ENCODE measurements around the gene ZNF511.

Gene ZNF511

DNA sequence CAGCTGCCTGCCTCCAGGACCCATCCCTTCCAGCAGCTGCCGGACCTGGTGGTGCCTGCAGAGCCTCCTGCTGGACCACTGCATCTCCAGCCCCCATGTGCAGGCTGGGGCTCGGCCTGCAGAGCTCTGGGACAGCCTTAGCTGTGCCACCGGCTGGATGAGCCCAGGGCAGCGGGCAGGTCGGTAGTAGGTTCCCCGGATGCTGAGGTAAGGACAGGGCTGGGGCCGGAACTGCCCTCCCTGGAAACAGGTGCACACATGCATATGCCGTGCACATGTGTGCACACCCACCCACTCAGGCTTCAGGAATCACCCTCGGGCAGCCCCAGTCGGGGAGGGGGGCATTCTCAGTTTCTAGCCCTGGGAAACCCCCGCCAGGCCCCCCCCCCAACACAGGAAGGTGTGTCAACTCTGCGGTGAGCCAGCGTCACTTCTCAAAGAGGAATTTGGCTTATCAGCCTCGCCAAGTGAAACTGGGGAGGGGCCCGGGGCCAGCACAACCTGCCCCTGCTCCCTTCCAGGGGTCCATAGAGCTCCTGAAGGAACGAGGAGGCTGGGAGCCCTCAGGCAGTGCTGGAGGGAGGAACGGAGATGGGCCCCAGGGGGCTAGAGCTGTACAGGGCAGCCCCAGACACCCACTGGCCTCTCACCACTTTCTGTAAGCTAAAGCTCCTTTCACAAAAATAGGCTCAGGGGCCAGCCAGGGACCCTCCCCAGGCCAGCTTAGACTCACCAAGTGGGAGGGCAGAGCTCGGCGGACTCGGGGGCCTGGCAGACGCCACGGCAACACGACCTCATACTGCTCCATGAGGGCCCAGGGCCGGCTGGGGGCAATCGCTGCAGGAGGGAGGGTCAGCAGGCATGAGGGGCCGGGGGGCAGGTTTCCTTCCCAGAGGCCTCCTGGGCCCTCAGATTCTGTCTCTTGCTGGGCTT is 33.7 kb upstream of the ZNF511 start:
- DNase-seq = peak; percentile 58 to 87 (median 79)

DNA sequence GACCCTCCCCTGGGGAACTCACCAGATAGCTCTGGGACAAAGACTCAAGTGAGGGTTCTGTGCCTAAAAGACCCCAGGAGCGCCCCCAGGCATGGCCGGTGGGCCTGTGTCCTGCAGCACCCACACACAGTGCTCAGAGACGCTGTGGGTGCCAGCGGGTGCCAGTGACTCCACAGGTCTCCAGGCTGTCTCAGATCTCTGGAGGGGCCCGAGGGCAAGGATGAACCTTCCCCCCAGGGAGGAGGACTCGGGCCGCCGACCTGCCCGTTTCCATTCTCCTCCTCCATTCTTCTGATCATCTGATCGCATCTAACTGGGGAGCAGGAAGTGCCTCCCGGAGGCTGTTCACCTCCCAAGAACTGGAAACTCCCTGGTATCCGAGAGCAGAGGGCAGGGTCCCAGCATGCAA is 33.0 kb upstream of the ZNF511 start:
- DNase-seq = peak in 2 of 5 experiments; percentile 38 to 66

DNA sequence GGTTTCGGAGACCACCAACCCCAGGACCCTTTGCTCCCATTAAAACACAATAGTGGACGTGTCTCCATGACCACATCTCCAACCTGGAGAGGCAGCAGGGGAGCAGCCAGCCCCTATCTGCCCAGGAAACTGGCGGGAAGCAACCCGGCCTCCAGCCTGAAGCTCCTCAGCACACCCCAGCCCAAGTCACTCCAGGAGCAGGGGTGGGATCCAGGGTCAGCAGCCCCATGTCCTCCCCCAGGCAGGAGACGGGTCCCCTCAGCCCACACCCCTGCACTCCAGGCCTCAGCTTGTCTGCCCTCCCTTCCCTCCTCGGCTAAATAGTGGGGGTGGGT is 32.6 kb upstream of the ZNF511 start:
- no peak for DNase-seq

DNA sequence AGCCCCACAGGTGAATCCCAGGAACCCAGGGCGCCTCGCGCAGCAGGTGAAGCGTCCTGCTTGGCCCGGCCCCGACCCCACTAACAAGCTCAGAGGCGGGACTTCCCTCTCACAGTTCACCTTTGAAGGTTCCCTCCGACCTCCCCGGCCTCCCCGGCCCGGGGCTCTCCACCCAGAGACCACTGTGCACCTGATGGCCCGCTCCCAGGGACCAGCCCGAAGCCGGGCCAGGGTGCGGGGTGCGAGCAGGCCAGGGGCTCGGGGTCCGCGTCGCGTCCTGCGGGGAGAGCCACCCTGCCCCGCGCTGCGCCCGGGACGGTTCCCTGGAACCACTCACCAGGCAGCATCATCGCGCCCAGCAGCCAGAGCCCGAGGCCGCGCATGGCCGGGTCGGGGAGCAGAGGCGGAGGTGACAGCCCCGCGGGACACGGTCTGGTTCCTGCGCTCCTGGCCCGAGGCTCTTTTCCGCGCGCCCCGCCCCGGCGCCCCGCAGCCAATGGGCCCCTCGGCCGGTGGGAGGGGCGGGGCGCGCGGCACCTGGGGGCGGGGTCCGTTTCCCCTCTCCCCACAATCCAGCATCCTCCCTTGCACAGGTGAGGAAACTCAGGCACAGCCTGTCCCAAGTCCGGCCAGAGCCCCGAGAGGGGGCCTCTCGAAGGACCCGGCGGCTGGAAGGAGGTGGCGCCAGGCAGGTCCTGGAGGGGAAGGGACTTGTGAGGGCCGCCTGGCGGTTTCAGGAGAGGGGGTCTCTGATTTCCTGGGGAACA is 32.1 kb upstream of the ZNF511 start, which contains the start of gene ADAM8:
Gene ADAM8 (minus strand): TSS at position 434 of the 767 bp plus-strand sequence. CDS start 51 bp downstream, at position 383.
- DNase-seq = peak; percentile 51 to 79 (median 57)

DNA sequence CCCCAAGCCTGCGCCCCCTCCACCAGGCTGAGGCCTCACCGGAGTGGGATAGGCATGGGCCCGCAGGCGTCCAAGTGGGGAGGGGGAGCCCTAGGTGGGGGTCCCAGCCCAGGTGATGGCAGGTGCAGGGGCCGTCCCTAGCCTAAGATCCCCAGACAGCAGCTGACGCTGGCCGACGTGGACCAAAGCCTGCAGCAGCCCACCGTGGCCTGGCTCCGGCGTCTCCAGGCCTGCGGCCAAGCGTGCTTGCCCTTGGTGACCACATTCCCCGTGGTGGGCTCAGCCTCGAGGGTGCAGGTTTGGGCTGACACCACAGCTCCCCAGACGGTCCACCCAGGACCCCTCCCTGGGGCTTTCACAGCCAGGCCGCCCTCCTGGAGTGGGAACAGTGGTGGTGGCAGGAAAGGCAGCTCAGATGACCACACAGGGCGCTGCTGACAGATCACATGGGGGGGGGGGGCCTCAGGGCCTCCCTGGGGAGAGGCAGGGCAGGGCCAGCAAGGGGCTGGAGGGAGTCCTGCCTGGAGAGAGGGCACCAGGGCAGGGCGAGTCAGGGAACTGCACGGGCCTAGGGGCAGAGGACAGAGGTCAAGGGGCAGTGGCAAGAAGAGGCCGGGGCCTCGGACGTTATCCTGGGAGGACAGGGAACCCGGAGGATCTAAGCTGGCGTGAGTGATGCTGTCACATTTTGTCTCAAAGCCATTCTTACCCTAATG is 31.3 kb upstream of the ZNF511 start:
- no peak for DNase-seq

DNA sequence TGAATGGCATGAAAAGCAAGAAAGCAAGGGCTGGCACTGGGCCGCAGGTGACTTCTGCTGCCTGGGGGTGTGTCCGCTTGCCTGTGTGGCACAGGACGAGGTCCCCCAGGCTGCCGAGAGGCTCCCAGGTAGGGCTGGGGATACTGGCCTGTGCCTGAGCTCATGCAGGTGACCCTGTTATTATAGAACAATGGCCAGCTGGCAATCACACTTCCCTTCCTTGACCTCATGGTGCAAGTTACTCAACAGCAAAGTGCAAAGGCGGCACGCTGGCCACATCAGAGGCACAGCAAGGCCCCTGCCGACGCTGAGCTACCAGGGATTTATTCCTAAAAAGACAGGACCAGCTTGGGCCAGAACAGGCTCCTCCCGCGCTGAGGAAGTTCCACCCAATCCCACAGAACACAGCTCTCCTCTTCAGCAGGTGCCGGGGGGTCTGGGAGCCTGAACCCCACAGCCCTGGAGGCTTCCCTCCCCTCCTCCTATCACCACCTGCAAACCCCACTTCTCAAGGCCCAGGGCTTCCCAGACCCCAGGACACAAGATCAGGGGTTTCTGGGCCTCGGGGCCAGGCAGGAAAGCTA is 30.6 kb upstream of the ZNF511 start:
- peak in 2 of 5 experiments; percentile 12 to 23 for DNase-seq

DNA sequence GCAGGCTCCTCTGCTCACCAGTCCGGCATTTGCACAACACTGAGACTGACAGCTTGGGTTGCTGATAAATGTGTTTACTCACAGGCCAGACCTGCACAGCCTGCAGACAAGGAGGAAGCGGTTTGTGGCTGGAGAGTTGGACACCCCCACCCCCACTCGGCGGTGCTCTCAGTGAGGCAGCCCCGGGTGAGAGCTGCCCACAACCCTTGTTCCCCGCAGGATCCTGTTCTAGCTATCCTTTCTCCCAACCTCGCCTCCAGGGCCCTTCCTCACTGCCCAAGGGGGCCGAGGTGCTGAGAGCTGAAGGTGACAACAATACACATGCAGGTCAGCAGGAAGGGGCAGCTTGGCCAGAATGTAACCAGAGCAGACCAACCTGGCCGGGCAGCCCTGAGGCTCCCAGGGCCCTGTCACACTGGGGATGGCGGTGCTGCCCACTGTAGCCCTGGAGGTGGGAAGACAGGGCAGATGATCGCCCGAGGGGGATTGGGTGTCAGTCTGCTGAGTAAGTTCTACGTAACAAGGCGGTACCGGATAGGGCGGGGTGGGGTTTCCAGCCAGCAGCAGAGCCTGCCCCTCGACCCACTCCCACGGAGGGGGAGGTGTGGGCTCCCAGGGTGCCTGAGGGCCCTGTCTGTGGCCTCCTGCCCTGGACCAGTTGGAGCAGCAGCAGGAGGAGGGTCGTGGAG is 30.0 kb upstream of the ZNF511 start:
- peak in 3 of 5 experiments; percentile 45 to 93 (median 82) for DNase-seq

DNA sequence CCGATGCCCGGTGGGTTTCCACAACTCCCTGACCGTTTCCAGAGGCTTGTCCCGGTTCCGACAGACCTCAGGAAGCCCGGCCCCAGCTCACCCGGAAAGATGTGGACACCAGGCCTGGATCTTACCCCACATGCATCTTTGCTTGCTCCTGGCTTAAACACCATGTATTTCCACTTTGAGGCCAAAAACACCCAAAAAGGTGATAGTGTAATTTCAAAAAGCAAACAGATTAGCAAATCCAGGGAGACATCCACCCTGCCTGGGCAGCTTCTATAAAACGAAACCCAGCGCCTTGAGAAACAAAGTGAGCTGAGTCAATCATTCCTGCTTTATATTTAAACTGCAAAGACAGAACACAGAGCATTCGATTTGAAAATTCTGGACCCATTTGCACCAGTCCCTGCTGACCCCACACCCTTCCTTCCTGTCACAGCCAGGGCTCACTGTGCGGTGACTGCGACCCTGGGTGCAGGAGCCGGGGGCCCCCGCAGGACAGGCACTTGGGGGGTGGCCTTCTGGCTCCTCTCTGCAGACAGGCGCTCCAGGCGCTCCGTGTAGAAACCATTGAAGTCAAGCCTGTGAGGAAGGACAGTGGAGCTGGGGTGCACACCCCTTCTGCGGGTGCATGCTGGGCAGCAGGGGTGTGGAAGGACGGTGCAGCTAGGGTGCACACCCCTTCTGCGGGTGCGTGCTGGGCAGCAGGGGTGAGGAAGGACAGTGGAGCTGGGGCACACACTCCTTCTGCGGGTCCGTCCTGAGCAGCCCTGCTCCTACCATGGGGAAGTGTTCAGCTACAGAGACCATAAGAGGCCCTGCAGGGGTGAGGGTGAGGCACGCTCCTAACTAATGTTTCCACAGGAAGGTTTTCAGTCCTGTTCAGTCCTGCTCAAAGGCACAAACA is 29.1 kb upstream of the ZNF511 start:
- DNase-seq = no peak

DNA sequence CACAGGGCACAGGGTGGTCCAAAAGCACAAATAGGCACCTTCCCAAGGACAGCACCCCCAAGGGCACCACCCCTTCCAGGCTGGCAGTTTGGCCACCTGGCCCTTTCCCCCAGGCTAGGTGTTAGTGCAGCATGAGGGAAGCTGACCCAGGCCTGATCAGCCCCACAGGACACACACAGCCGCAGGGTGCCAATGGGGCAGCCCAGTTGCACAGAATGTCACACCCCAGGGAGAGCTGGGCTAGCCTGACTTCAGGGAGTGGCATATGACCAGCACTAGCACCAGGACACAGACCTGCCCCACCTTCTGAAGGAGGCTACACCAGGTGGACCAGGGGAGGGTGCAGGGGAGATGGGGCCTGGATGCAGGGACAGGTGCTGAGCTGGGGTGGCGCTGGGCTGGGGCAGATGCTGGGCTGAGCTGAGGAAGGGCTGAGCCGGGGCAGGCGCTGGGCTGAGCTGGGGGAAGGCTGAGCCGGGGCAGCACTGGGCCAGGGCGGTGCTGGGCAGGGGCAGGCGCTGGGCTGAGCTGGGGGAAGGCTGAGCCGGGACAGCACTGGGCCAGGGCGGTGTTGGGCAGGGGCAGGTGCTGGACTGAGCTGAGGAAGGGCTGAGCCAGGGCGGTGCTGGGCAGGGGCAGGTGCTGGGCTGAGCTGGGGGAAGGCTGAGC is 28.2 kb upstream of the ZNF511 start:
- no peak for DNase-seq

DNA sequence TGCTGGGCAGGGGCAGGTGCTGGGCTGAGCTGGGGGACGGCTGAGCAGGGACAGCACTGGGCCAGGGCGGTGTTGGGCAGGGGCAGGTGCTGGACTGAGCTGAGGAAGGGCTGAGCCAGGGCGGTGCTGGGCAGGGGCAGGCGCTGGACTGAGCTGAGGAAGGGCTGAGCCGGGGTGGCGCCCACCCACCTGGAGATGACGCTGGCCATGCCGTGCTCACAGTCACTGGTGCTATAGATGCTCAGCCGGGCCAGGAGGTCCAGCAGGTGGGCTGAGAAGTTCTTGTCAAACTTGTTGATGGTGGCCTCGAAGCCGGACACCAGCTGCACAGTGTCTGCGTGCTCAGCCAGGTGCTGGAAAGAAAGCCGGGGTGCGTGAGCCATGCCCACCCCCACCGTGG is 27.6 kb upstream of the ZNF511 start:
- DNase-seq = no peak

DNA sequence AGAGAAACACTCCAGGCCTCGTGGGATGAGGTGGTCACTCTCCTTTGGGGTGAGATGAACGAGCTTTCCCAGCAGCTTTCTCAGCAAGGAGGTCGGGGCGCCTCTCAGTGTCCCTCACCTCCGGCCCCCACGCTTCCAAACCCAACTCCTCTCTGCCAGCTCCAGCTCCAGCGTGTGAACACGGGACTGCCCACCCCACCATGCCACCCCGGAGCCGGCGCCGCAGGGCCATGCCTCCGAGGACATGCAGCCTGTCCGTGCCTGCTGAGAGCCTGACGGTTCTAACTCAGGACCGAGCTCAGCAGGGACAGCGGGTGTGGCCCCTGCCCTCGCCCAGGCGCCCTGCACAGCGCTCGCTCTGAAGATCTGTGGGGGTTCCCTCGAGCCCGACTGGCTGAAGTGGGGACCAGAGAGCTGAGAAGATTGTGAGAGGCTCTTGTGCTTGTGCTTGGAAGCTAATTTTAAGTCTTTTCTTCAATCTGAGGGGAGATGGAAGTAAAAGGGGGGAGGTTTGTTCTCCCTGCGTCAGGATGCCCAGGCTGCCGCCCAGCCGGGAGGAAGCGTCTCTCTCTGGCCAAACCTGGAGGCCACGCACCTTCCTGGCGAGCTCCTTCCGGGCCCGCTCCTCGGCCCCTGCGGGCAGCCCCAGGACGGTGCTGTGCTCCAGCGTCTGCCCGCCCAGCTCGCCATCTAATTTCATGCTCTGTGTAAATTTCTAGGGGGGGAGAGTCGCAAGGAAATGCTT is 26.9 kb upstream of the ZNF511 start:
- no peak for DNase-seq

DNA sequence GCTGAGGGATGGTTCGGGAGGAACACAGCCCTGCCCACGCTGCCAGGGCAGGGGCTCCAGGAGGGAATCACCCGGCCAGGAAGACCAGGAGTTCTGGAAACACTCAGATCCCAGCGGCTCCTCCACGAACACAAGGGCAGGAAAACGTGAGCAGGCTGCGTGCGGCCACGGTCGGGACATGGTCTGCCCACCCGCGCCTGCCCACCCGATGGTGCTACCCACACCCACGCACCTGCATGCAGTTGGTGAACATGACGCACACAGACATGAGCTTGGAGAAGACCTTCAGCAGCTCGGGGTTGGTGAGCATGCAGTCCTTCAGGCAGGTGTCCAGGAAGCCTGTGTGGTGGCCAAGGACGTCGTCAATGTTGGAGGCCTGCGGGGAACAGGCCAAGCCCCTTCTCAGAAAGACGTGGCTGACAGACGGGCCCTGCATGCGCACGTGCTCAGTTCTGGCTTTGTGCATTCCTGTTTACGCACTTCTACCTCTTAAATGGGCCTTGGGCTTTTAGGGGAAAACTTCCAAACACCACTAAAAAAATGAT is 25.8 kb upstream of the ZNF511 start:
- no peak for DNase-seq

DNA sequence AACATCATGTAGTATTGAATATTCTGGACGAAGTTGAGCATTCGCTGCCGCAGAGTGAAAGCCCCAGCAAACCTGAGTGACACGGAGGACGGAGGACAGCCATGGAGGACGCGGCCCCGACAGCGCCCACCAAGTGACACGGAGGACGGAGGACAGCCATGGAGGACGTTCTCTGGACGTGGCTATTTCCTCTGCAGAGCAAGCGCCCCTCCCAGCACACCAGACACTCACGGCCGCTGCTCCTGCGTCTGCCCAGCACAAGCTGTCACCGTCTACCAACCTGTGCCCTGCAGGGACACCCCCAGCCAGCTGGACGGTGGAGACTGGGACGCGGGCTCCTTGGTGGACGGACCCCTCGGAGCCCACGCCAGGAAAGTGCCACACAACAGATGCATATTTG is 24.8 kb upstream of the ZNF511 start:
- no peak for DNase-seq

DNA sequence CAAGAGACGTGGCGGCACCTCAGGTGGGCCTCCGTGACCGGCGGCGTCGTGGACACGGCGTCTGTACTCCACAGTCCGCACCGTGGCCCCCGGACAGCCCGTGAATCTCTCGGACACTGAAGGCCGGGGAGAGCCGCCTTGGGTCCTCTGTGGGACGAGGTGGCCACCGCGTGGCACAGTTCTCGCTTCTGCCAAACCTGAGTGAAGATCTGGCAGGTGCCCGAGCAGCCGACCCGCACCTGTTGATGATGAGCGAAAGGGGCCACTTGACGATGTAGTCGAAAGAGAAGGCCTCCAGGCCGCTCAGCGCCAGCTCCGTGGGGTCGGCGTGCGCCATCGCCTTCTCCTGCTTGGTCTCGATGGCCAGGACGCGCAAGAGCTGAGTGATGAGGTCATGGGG is 23.5 kb upstream of the ZNF511 start:
- no peak for DNase-seq

DNA sequence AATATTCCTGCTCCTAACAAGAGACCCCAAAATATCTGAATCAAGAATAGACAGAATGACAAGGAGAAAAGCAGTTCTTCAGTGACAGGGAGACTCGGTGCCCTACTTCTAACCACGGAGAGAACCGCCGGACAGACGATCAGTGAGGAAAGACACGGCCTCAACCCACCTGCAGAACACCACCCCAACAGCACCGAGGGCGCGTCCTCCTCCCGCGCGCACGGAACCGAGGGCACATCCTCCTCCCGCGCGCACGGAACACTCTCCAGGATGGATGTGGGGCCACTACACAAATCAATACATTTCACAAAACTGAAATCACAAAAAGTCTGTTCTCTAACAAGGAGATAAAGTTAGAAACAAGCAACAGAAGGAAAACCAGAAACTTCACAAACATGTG is 22.3 kb upstream of the ZNF511 start:
- no peak for DNase-seq

DNA sequence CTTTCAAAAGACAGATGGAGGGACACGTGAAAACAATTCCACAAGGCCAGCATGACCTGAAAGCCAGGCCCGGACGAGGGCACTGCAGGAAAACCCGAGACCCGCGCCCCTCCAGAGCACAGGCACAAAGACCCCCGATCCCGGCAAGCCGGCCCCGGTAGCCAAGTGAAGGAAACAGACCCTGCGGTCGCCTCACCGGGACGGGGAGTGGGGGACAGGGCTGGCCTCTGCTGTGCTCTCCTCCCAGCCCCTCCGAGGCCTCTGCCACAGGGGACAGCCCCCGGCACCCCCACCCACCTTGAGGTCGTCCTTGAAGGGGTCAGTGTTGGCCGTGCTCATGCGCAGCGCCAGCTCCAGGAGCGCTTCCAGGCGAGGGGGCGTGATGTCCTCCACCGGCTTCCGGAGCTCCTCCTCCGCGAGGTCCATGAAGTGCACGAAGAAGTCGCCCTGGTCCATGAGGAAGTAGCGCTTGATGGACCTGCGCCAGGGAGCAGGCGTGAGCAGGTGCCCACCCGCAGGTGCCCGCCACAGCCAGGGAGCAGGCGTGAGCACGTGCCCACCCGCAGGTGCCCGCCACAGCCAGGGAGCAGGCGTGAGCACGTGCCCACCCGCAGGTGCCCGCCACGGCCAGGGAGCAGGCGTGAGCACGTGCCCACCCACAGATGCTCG is 20.7 kb upstream of the ZNF511 start:
- DNase-seq = no peak

DNA sequence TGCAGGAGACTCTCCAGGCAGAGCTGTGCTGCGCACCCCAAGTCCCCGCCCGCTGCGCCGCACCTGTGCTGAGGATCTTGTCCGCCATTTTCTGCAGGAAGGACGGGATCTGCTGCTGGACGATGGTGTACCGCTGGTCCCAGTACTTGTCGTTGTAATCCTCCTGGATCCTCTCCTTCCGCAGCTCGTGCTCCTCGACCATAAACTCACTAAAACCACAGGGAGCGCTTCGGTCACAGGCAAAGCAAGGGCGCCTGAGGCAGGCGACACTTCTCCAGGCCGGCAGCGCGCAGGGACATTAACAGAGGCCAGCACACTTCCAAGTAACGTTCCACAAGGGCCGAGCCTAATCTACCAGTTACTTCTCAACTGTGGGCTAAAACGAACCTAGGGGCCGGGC is 19.0 kb upstream of the ZNF511 start:
- no peak for DNase-seq

DNA sequence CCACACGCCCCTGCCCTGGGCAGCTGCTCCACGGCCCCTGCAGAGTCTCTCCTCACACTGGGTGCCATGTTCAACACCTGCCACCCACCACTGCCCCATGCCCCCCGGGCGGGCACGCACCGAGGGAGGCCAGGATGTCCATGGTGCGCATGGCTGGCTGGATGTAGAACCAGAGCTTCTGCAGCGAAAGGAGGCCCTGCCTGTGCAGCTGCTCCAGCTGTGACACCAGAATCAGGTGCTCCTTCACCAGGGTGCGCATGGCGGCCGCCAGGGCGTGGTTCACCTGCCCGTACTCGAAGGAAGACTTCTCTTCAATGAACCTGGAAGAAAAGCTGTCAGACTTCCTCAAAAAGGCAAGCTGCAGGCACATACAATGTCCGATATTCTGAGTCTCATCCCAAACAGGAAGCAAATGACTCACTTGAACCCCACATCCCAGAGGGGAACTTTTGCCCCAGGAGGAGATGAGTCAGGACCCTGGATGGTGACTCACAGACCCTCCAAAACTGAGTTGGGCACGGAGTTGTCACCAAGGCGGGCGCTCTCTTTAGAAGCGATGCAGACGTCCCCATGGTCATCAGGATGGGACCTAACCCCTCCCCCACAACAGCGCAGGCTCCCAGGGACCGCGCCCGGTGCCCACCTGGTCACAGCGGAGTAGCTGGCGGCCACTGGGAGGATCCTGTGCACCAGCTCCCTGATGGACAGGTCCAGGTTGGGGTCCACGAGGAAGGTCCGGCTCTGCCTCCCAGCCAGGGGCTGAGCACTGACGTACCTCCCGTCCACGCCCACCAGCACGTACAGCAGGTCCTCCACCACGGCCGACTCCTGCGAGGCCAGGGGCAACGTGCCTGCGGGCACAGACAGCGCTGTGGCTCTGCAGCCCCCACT is 15.6 kb upstream of the ZNF511 start:
- DNase-seq = no peak
